Activated CD4-positive, alpha-beta T cell treated with anti-CD3 and anti-CD28 coated beads, Interleukin-2, amount 10 ng/mL, durations not matched to agents 7 days and 5 days (primary cell): ENCODE data around the gene PRKACB. TPM values are rescaled to one million over a fixed set of nuclear protein-coding genes. Genes with fewer than 3 reads are reported as not detected.
"Not testable (repeated sequence)": the region's sequence is repeated elsewhere in the genome, so short reads cannot be mapped to it uniquely, and the experiment has no call there.

Source experiments
- CTCF ChIA-PET: fragments of 350-600 bp; sonication (Branson Sonifier 250); formaldehyde crosslinking; loops from one replicate; lab custom pipeline; 2021; ENCODE audit warnings: antibody characterized with exemption; lab: Charles Lee
- POLR2A ChIA-PET: fragments of 350-600 bp; sonication (Branson Sonifier 250); formaldehyde crosslinking; loops from one replicate; lab custom pipeline; 2021; ENCODE audit warnings: antibody characterized with exemption; lab: Charles Lee
- DNase-seq: peaks from one replicate; pipeline ENCODE4 v3.0.0-alpha.2; 2020
- H3K27ac Mint-ChIP-seq: one replicate; pipeline ENCODE4 v1.8.0; 2021; ENCODE audit warnings: mild to moderate bottlenecking, moderate library complexity, mixed read lengths
- H3K27me3 Mint-ChIP-seq: one replicate; pipeline ENCODE4 v1.8.0; 2021; ENCODE audit warnings: mixed read lengths
- H3K36me3 Mint-ChIP-seq: one replicate; pipeline ENCODE4 v1.8.0; 2021; ENCODE audit warnings: low read depth, mixed read lengths
- H3K4me1 Mint-ChIP-seq: one replicate; pipeline ENCODE4 v1.8.0; 2021; ENCODE audit warnings: mixed read lengths
- H3K4me3 Mint-ChIP-seq: one replicate; pipeline ENCODE4 v1.8.0; 2021; ENCODE audit warnings: mild to moderate bottlenecking, moderate library complexity, mixed read lengths
- H3K9me3 Mint-ChIP-seq: one replicate; pipeline ENCODE4 v1.8.0; 2021; ENCODE audit warnings: mixed read lengths
- total RNA-seq, 2 experiments: library from RNA; stranded (reverse); gene quantifications; one replicate each; pipeline ENCODE4 v1.2.3, GENCODE V29; 2021

Gene PRKACB
- total RNA-seq: 100 to 1,000 TPM; 108 to 119 TPM

DNA sequence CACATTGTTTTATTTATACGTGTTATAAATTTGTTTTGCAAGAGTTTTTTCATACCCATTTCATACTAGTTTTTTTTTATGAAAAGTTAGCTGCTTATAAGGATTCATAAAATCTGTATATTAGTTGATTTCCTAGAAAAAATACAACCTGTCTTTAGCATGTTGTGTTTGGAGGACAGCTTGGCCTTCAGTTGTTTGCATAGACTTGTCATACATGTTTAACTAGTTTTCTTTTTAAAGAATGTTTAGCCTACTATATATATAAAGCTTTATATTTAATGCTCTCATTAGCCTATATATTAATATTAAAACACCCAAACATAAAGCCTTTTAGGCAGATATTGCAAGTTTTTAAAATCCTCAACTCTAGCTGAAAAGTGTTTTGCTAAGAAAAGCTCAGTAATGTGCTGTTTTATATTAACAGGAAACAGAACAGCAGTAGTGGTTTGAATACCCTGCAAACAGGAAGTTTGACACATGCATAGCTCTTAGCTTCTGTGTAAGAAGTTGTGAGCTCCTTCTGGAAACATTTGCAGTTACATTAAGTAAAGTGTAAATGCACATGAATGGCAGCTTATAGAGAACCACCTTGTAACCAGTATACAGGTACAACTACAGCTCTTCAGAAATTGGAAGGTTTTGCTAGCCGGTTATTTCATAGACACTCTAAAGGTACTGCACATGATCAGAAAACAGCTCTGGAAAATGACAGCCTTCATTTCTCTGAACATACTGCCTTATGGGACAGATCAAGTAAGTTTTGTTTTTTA is at the start of gene PRKACB:
Gene PRKACB, plus strand, starts transcription at position 476 of the 770 bp plus-strand sequence. Its CDS starts 91 bp downstream, at position 567.
- POLR2A ChIA-PET: interaction anchor here (0.6 to 2.3 kb wide), 8 partner anchors 9 to 429 kb away, joined by 3 to 10 read pairs (median 5); partner anchors contain the start of genes GNG5, SAMD13 and SPATA1
- Mint-ChIP-seq H3K4me1 (peaks cover 33% of the 10 kb centered on the region), H3K36me3 (peaks cover 3% of the 10 kb centered on the region), H3K27me3 (no peaks in the 10 kb centered on the region), H3K27ac (peak within 1 kb of the TSS; percentile 99), H3K9me3 (no peaks in the 10 kb centered on the region), H3K4me3 (peak within 1 kb of the TSS; percentile 97)
- DNase-seq: peak; percentile 55
- CTCF ChIA-PET: interaction anchor here (0.6 to 2.7 kb wide), 4 partner anchors 290 to 1037 kb away, joined by 3 to 12 read pairs (median 3); no protein-coding TSS in a partner anchor

DNA sequence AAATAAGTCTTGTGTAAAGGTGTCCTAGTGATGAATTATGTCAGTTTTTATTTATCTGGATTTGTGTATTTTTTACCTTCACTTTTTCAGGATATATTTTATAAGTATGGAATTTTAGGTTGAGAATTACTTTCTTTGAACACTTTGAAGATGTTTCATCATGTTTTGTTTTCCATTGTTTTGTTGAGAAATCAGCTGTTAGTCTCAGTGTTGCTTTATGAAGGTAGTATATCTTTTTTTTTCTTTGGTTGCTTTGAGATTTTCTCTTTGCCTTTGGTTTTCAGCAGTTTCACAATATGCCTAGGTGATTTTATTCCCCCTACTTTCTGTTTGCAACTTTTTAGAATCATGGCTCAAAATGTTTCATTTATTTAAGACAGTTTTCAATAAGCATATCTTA is 48.8 kb upstream of the PRKACB start:
- no peaks in the 10 kb centered on the region for H3K27me3 Mint-ChIP-seq
- H3K9me3 Mint-ChIP-seq: peaks cover 7% of the 10 kb centered on the region
- H3K27ac Mint-ChIP-seq: no peak overlapping the region
- DNase-seq: no peak
- no peak overlapping the region for H3K4me3 Mint-ChIP-seq
- ChIA-PET CTCF (no interaction called here), POLR2A (no interaction called here)
- no peaks in the 10 kb centered on the region for H3K36me3 Mint-ChIP-seq
- peaks cover 20% of the 10 kb centered on the region for H3K4me1 Mint-ChIP-seq

DNA sequence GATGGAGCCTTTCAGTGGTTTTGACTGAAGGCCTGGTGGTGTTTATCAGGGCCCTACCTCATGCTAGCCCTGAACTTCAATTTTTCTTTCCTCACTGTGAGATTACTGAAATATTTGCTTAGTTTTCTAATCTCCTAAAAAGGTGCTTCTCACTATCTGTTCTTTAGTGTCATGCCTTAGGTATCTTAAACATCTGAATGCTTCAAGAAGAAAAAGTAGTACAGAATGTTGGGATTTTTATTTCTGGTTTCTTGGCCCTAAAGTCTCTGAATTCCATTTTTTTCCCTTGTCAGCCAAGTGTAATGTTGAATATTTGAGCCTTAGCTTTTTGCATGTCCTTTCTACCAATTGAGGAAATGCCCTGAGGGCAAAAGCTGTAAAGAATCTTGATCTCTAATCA is 47.9 kb upstream of the PRKACB start:
- POLR2A ChIA-PET: no interaction called here
- CTCF ChIA-PET: no interaction called here
- no peaks in the 10 kb centered on the region for H3K36me3 Mint-ChIP-seq

DNA sequence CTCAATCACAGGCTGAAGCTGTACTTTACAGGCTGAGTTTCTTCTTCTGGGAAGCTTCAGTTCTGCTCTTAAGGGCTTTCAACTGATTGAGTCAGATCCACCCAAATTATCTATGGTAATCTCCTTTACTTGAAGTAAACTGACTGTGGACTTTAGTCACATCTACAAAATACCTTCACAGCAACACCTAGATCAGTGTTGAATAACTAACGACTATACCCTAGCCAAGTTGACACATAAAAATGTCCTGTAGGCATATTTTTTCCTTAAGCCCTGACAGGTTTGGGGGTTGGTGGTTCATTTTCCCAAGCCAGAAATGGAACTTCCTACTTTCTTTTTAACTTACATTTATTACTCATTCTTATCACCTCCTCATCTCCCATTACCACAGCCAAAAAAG is 42.9 kb upstream of the PRKACB start:
- Mint-ChIP-seq H3K4me3 (no peak overlapping the region), H3K9me3 (peaks cover 2% of the 10 kb centered on the region), H3K4me1 (peaks cover 4% of the 10 kb centered on the region), H3K36me3 (no peaks in the 10 kb centered on the region), H3K27ac (no peak overlapping the region), H3K27me3 (no peaks in the 10 kb centered on the region)
- ChIA-PET CTCF (no interaction called here), POLR2A (no interaction called here)
- DNase-seq: no peak

More for the DNA sequence above, 47.9 kb upstream of the PRKACB start:
- Mint-ChIP-seq H3K27me3 (no peaks in the 10 kb centered on the region), H3K9me3 (peaks cover 7% of the 10 kb centered on the region), H3K27ac (no peak overlapping the region), H3K4me3 (no peak overlapping the region), H3K4me1 (peaks cover 12% of the 10 kb centered on the region)
- no peak for DNase-seq

DNA sequence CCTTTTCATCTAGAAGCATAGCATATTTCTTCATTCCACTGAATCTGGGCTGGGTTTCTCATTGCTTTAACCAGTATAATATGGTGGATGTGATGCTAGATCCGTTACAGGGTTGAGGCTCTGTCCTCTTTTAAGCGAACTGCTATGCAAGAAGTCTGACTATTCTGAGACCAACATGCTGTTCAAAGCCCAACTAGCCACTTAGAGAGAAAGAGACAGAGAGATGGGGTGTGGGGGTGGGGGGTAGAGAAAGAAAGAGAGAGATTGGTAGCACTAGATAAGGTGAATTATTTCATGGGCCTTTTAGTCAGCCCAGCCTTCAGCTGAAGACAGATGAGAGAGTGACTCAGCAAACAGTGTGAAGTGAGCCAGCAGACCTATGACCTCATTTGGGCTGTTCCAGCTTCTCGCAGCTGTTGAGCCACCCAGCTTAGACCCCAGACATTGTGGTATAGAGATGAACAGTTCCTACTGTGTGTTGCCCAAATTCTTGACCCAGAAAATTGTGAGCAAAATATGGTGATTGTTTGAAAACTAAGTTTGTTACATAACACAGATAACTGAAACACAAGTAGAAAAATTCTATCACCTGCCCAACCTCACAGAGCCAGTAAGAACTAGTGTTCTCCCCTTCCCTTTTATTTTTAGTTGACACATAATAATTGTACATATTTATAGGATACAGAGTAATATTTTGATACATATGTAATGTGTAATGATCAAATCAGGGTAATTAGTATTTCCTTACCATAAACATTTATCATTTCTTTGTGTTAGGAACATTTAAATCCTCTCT is 40.7 kb upstream of the PRKACB start:
- DNase-seq: no peak
- Mint-ChIP-seq H3K36me3 (peaks cover 4% of the 10 kb centered on the region), H3K9me3 (peaks cover 7% of the 10 kb centered on the region), H3K27me3 (no peaks in the 10 kb centered on the region), H3K27ac (no peak overlapping the region), H3K4me3 (no peak overlapping the region), H3K4me1 (peaks cover 5% of the 10 kb centered on the region)
- ChIA-PET CTCF (no interaction called here), POLR2A (no interaction called here)

DNA sequence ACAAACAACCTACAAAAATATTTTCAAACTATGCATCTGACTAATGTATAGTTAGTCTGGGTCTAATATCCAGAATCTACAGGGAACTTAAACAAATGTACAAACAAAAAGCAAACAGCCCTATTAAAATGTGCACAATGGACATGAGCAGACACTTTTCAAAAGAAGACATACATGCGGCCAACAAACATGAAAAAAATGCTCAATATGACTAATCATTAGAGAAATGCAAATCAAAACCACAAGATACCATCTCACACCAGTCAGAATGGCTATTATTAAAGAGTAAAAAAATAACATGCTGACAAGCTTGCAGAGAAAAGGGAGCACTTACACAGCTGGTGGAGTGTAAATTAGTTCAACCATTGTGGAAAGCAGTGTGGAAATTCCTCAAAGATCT is 36.5 kb upstream of the PRKACB start:
- H3K27me3 Mint-ChIP-seq, H3K4me3 Mint-ChIP-seq, H3K9me3 Mint-ChIP-seq, DNase-seq, H3K27ac Mint-ChIP-seq, POLR2A ChIA-PET, CTCF ChIA-PET, H3K36me3 Mint-ChIP-seq, H3K4me1 Mint-ChIP-seq: not testable (repeated sequence)

DNA sequence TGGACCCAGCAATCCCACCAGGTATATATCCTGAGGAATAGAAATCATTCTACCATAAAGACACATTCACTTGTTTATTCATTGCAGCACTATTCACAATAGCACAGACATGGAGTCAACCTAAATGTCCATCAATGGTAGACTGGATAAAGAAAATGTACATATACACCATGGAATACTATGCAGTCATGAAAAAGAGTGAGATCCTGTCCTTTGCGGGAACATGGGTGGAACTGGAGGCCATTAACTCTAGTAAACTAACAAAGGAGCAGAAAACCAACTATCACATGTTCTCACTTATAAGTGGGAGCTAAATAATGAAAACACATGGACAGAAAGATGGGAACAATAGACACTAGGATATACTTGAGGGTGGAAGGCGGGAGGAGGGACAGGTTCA is 36.1 kb upstream of the PRKACB start:
- Mint-ChIP-seq H3K27ac (no peak overlapping the region), H3K9me3 (peaks cover 7% of the 10 kb centered on the region), H3K4me3 (no peak overlapping the region), H3K36me3 (peaks cover 7% of the 10 kb centered on the region), H3K27me3 (no peaks in the 10 kb centered on the region), H3K4me1 (peaks cover 9% of the 10 kb centered on the region)
- CTCF ChIA-PET: no interaction called here
- no peak for DNase-seq
- POLR2A ChIA-PET: no interaction called here

DNA sequence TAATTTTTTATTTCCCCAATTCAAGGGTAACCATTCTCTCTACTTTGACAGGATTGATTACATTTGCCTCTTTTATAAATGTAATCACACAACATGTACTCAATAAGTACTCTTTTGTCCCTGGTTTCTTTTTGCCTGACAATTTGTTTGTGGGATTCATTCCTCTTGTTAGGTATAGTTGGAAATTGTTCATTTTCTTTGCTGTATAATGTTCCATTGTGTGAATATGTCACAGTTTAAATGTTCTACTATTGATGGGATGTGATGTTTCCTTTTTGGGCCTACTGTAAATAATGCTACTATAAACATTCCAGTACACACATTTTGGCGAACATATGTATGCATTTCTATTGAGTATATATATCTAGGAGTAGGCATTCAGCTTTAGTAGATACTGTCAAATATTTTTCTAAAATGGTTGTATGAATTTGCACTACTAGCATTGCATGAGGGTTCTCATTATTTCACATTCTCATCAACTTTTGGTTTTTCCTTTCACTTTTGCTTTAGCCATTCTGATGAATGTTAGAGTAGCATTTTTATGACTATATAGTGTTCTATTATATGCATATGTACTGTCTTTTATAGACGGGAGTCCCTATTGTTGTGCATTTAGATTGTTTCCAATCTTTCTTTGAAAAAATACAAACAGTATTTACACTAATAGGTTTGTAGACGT is 35.0 kb upstream of the PRKACB start:
- H3K36me3 Mint-ChIP-seq: peaks cover 7% of the 10 kb centered on the region
- DNase-seq: no peak
- CTCF ChIA-PET: no interaction called here
- POLR2A ChIA-PET: no interaction called here
- peaks cover 6% of the 10 kb centered on the region for H3K4me1 Mint-ChIP-seq
- no peak overlapping the region for H3K4me3 Mint-ChIP-seq
- no peaks in the 10 kb centered on the region for H3K27me3 Mint-ChIP-seq
- peaks cover 7% of the 10 kb centered on the region for H3K9me3 Mint-ChIP-seq
- H3K27ac Mint-ChIP-seq: no peak overlapping the region

DNA sequence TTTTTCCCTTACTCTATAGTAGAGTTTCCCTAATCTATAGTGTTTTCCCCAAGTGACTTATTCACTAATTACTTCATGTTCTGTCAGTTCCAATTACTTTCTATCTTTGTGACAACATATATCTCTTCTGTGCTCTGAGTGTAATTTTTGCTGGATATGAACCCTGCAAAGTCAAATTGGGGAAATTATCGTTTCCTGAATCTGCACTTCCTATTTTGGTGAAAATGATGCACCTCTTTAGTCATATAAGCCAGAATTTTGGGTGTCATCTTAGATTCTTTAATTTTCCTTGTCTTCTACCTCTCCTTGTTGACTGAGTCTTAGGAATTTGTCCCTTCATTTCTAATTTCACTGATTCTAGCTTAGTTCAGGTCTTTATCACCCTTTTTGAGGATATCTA is 33.4 kb upstream of the PRKACB start:
- ChIA-PET POLR2A (no interaction called here), CTCF (no interaction called here)
- Mint-ChIP-seq H3K36me3 (peaks cover 7% of the 10 kb centered on the region), H3K9me3 (peaks cover 7% of the 10 kb centered on the region), H3K4me1 (peaks cover 6% of the 10 kb centered on the region), H3K4me3 (no peak overlapping the region), H3K27ac (no peak overlapping the region), H3K27me3 (no peaks in the 10 kb centered on the region)
- DNase-seq: no peak

DNA sequence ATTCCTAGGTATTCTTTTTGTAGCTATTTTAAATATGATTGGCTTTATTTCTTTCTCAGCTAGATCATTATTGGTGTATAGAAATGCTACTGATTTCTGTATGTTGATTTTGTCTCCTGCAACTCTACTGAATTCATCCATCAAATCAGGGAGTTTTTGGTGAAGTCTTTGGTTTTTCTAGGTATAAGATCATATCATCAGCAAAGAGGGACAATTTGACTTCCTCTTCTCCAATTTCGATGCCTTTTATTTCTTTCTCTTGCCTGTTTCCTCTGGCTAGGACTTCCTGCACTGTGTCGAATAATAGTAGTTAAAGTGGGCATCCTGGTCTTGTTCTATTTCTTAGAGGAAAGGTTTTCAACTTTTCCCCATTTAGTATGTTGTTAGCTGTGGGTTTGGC is 27.5 kb upstream of the PRKACB start:
- ChIA-PET POLR2A (no interaction called here), CTCF (interaction anchor here (0.5 to 0.8 kb wide), 3 partner anchors 37 to 187 kb away, joined by 3 read pairs; no protein-coding TSS in a partner anchor)
- Mint-ChIP-seq H3K36me3 (no peaks in the 10 kb centered on the region), H3K4me1 (peaks cover 14% of the 10 kb centered on the region), H3K9me3 (no peaks in the 10 kb centered on the region), H3K27ac (no peak overlapping the region), H3K4me3 (no peak overlapping the region), H3K27me3 (no peaks in the 10 kb centered on the region)
- no peak for DNase-seq

DNA sequence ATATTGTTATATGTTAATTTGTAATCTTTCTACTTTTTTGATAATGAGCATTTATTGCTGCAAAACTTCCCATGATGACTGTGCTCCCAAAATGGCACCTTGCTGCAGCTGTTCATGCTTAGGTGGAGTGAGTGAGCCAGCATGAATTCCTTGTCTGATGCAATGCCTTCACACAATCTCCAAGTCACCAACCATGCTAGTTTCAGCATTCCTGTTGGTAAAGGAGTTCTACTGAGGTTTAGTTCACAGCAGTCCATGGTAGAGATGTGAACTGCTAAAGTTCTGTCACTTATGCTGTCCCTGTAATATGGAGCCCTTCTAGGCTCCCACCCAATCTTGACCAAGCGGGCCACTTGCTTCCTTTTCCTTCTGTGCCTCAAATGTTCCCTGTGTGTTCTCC is 26.2 kb upstream of the PRKACB start:
- Mint-ChIP-seq H3K27me3 (no peaks in the 10 kb centered on the region), H3K27ac (no peak overlapping the region), H3K9me3 (no peaks in the 10 kb centered on the region), H3K36me3 (no peaks in the 10 kb centered on the region), H3K4me3 (no peak overlapping the region), H3K4me1 (peaks cover 14% of the 10 kb centered on the region)
- no peak for DNase-seq
- POLR2A ChIA-PET: no interaction called here
- CTCF ChIA-PET: no interaction called here

DNA sequence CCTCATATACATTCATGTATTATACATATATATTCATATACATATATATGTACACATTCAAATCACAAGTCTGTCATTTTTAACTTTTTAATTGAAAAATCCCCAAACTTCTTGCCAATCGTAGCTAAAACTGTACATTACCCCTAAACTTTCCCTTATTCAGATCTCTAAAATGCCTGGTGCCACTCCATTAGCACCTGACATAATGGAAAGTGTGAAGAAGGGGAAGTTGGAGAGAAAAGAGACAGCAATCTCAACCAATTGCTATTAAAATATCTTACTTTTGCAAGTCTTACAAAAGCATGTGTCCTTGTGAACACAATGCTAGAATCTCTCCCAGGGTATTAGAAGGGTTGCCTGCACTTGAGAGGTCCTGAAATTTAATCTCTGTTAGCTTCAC is 22.7 kb upstream of the PRKACB start:
- no peak for DNase-seq
- H3K9me3 Mint-ChIP-seq: no peaks in the 10 kb centered on the region
- H3K27ac Mint-ChIP-seq: no peak overlapping the region
- H3K4me1 Mint-ChIP-seq: peaks cover 8% of the 10 kb centered on the region
- no peaks in the 10 kb centered on the region for H3K36me3 Mint-ChIP-seq
- no peaks in the 10 kb centered on the region for H3K27me3 Mint-ChIP-seq
- no peak overlapping the region for H3K4me3 Mint-ChIP-seq
- CTCF ChIA-PET: no interaction called here
- POLR2A ChIA-PET: no interaction called here
